HG03135 (cell line): Measurements from ENCODE around the gene TMEM30A.

Experiments
- ATAC-seq: cut with Tn5 transposase; IDR thresholded peaks from one replicate; pipeline ENCODE4 v1.9.1; 2021; ENCODE audit warnings: mild to moderate bottlenecking, moderate library complexity; ENCODE audit not compliant: unreplicated experiment

The TMEM30A gene

GRCh38 chr6:75266716-75267291 is 17.8 kb downstream of the TMEM30A start:
- ATAC-seq, result peak; percentile 71

DNA sequence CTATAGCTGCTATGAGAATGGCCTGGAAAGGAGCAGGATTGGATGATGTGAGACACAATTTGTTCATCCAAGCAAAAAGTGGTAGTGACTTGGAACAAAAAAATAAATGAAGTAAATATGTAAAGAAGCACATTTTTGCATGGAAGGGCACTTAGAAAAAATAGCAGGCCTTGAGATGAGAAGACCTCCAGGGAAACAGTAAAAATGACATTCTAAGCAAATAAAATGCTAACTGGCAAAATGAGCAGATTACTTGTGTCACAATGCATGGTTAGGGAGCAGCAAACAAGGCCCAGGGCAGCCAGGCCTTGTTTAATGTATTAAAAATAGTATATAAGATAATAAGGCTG is 21.2 kb downstream of the TMEM30A start:
- ATAC-seq, result no peak

GRCh38 chr6:75262716-75263400 is 21.7 kb downstream of the TMEM30A start:
- no peak for ATAC-seq

DNA sequence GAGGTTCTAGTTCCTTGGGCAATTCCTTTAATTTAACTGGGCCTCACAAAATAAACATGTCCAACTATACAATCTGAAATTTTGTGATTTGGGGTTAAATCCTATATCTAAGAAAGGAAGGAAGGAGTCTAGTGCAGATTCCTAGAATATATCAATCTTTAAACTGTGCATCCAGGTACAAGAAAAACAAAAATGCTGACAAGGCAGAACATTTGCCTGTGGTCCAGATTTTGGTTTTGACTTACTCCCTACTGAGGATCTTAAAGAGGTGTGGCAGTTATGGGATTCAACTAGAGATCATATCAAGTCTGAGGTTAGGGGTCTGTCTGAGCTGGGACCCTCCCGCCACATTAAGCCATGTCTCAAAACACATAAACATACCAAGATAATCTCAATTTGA is 23.3 kb downstream of the TMEM30A start:
- no peak for ATAC-seq

DNA sequence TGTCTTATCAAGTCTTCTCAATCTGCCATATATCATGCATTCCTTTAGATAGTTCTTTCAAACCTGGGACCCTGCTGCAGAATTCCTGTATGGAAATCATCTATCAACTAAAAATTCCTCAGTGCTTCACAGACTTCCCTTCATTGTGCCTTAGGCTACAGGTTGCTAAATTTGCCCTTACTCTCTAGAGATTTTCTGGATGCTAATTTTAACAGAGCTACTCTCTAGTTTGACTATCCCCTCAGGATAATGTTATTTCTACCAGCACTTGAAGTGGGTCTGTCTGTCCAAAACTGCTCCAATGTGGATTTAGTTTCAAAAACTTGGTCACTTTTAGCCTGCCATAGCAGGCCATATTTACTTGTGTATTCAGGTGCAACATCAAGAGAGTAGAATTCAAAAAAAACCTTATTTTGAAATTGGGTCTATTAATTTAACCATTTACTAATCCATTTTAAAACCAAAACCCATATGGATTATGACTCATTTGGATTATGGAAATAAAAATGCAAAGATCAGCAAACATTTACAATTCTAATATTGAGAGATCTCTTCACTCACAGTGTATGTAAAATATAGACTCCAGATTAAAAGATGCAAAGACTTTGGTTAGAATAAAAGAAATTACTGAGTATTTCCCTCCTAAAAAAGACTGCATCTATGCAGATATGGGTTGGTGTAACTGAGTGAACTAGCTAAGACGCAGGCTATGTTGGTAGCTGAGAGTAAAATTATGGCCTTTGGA is 27.1 kb downstream of the TMEM30A start:
- ATAC-seq, result no peak

DNA sequence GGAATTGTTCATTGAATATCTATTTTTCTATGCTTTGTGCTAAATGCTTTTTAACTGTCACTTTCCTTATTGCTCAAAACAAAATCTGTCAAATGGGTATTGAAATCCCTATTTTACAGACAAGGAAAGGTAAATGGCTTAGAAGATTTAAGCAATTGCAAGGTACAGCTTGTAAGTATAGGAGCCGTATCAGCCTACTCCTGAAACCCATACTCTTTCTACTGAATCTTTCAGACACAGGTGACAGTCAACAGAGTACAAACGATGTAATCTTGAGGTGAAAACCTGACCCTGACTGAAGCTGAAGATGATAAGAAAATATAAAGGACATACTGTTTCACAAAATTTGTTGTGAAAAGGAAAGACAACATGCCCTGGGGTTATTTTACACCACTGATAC is 34.0 kb downstream of the TMEM30A start:
- no peak for ATAC-seq

DNA sequence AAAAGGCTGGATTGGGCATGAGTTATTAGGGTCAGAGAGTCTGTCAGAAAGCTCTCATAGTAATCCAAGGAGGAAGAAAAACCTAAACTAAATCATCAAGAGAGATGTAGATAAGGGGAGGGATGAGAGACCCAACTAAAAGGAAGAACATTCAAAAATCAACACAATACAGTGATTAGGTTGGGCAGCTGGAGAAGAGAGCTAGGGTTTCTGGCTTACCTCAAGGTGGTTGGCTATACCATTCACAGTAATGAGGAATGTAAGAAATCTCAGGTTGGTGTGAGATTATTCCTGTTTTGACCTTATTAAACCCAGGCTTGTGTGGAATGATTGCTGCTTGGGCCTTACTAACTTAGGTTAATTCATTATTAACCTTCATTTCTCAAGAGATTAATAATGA is 34.8 kb downstream of the TMEM30A start:
- no peak for ATAC-seq

DNA sequence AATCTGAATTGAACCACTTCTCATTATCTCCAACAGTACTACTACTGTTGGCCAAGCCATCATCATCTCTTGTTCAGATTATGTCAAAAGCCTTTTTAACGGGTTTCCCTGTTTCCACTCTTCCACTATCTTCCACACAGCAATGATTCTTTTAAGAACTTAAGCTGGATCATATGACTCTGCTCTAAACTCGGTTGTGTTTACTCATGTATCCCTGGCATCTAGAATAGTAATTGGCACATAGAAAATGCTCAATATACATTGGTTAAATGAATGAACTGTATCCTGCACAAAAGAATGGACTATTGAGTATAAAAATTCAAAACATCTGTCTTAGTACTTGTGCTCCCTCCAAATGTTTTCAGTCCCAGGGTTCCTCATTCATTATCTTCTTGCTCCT is 38.2 kb downstream of the TMEM30A start:
- ATAC-seq, result no peak

DNA sequence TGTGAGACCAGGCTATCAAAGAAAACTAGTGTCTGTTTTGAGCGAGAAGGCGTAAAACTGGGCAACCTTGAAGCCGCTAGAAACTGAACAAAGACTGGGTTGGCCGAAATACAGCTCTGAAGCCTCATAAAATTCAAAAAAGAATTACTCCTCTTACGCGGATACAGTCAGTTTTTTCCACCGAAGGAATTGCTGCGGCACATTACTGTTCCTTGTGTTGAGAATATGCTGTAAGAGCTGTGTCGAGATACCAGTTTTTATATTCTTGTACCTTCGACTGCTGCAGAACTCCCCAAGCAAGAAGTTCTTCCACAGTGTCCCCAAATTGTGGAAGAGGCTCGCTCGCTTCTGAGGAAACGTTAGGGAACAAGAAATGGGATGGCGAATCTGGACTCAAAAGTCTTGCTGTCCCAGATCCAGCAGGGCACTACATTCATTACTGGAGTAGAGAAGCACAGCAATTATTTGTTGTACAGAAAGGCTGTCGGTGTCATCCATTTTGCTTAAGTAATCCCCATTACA is 40.5 kb downstream of the TMEM30A start:
- ATAC-seq, result peak; percentile 18

- peak; percentile 95 for ATAC-seq
These were observed 41.1 kb downstream of the TMEM30A start, which contains the start of gene COX7A2 for GRCh38 chr6:75243333-75244062. COX7A2 (minus strand) TSS chr6:75243801; CDS start chr6:75243734, 67 bp downstream.

DNA sequence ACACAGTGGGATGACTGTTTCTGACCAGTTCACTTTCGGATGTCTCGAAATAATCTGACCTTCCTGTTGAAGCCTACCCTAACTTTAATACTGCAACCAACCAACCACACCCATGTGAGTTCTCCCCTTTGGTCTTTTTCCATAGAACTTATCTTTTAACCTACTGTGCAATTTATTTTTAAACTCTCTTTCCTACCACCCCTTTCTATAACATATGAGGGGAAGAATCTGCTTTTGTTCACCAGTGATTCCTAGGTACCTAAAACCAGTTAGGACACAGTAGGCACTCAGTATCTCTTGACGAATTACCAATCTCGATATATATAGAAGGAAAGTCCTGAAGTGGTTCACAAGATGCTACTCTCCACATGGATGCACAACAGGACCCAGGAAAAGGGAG is 48.0 kb downstream of the TMEM30A start:
- ATAC-seq, result no peak

GRCh38 chr6:75235271-75235670 is 49.3 kb downstream of the TMEM30A start:
- no peak for ATAC-seq

DNA sequence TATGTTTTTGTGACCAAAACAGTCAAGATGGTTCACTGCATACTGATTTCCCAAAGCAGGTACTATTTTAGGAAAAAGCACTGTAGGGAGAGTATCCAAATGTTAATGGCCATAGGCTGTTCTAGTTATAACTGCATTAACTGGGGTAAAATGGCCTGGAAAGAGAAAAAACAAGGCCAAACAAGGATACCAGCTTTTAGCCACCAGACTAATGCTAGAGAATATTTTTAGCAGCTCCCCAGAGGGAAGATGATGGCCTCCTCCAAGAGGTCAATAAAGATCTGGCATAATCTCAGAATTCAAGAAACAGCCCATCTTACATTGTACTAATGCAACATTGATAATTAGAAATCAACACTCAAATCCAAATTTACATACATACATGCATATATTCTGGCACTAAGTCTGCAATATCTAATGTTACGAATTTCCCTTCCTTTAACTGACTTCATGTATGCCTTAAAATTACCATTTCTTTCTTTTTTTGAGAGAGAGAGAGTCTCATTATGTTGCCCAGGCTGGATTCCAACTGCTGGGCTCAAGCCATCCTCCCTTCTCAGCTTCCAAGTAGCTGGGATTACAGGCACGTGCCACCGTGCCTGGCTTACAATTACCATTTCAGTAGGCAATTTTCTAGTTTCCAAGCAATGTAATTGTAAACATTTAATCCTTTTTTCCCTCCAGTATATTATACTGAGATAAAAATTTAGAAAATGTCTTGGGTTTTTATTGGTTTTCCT is 50.3 kb downstream of the TMEM30A start:
- ATAC-seq, result no peak

GRCh38 chr6:75233092-75233615 is 51.4 kb downstream of the TMEM30A start:
- ATAC-seq, result no peak

- no peak for ATAC-seq
These were observed 53.9 kb downstream of the TMEM30A start for GRCh38 chr6:75230484-75231325.

- no peak for ATAC-seq
These were observed 60.2 kb downstream of the TMEM30A start for GRCh38 chr6:75224303-75224926.

DNA sequence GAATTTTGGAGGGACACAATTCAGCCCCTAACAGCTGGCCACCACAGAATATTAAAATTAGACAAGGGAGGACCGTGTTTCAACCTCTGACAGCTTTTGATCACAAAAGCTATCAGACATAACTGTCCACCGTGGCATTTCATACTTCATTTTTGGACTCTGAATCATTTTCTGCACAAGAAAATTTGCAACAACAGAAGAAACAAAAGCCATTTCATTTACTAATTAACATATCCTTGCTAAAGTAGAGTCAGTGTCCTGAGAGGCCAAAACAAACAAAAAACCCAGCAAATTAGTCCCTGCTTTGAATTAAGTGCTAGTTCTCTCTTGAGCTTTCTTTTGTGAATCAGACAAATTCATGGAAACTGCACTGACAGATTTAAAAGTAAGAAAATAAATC is 61.2 kb downstream of the TMEM30A start:
- no peak for ATAC-seq

GRCh38 chr6:75222261-75222660 is 62.3 kb downstream of the TMEM30A start:
- no peak for ATAC-seq

DNA sequence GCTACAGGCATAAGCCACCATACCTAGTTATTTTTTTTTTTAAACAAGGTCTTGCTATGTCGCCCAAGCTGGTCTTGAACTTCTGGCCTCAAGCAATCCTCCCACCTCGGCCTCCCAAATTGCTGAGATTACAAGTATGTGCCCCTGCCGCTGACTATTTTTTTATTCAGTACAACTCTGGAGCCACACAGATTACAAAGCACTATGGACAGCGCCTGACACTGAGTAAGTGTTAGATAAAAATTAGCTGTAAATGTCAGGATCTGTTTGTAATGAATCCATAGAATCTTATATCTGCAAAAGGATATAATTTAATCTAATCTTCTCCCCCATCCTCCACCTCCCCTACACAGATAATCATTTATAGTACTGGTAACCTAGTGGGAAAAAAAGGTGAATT is 63.5 kb downstream of the TMEM30A start:
- no peak for ATAC-seq
